HepG2 (cell line): ENCODE measurements around the gene MICOS13. TPM values are rescaled to one million over a fixed set of nuclear protein-coding genes. Genes with fewer than 3 reads are reported as not detected.

Source experiments
- ATF4 ChIP-seq, 2 experiments: fragments of 450-650 bp in 1 of 2; sonication (generic) in 1 of 2; formaldehyde crosslinking; IDR thresholded peaks; 2 replicates each; pipeline versions ENCODE4 v1.5.0 to v1.8.0; 2020 to 2022; ENCODE audit warnings: mild to moderate bottlenecking in 1 of 2, missing genetic modification reagents in 1 of 2
- BCL3 ChIP-seq: sonication (generic); formaldehyde crosslinking; IDR thresholded peaks from 2 replicates; pipeline ENCODE4 v1.5.1; 2020; ENCODE audit warnings: mild to moderate bottlenecking, missing genetic modification reagents, moderate library complexity
- GMEB2 ChIP-seq: IDR thresholded peaks from 2 replicates; pipeline ENCODE4 v1.6.1; 2016; ENCODE audit warnings: missing biosample characterization, missing genetic modification reagents, low read depth
- NFKBIZ ChIP-seq: IDR thresholded peaks from 2 replicates; pipeline ENCODE4 v1.6.1; 2018; ENCODE audit warnings: missing genetic modification reagents, missing compliant biosample characterization
- SP5 ChIP-seq: IDR thresholded peaks from 2 replicates; pipeline ENCODE4 v1.6.1; 2016; ENCODE audit warnings: low read depth, borderline replicate concordance
- TEAD2 ChIP-seq: sonication (generic); formaldehyde crosslinking; IDR thresholded peaks from 2 replicates; pipeline ENCODE4 v1.9.0; 2021; ENCODE audit warnings: missing genetic modification reagents
- XBP1 ChIP-seq: sonication (generic); formaldehyde crosslinking; IDR thresholded peaks from 2 replicates; pipeline ENCODE4 v1.5.0; 2020; ENCODE audit warnings: missing genetic modification reagents
- ZNF225 ChIP-seq: sonication (generic); formaldehyde crosslinking; IDR thresholded peaks from 2 replicates; pipeline ENCODE4 v1.4.0; 2020; ENCODE audit warnings: mild to moderate bottlenecking, missing genetic modification reagents
- ZNF264 ChIP-seq: sonication (generic); formaldehyde crosslinking; IDR thresholded peaks from 2 replicates; pipeline ENCODE4 v1.4.0; 2020; ENCODE audit warnings: missing genetic modification reagents
- ZNF407 ChIP-seq: sonication (generic); formaldehyde crosslinking; IDR thresholded peaks from one replicate; pipeline ENCODE4 v1.5.1; 2020; ENCODE audit warnings: mild to moderate bottlenecking, missing genetic modification reagents; ENCODE audit errors: not compliant biosample characterization
- ZNF558 ChIP-seq: sonication (generic); formaldehyde crosslinking; IDR thresholded peaks from 2 replicates; pipeline ENCODE4 v1.9.0; 2022; ENCODE audit warnings: mild to moderate bottlenecking, missing genetic modification reagents, borderline replicate concordance
- polyA plus RNA-seq, 8 experiments: library from polyadenylated mRNA; depleted of rRNA in 3 of 8; stranded (reverse) in 7 of 8; unstranded in 1 of 8; fragments of >200 nt; fragmentation: Illumina TruSeq in 4 of 8; extraction: Trizol in 4 of 8; gene quantifications; 2 replicates each; pipeline versions ENCODE4 v1.2.1 to v1.2.3, GENCODE V29; 2011 to 2016; ENCODE audit warnings: low read depth in 4 of 8, missing spikeins in 1 of 8, mixed read lengths in 1 of 8; ENCODE audit not compliant: insufficient read depth in 1 of 8
- total RNA-seq, 5 experiments: library from RNA; depleted of rRNA; stranded (reverse); fragments of >200 nt; fragmentation: Illumina TruSeq; extraction: Trizol; gene quantifications; 2 replicates each; pipeline ENCODE4 v1.2.3, GENCODE V29; 2016; ENCODE audit warnings: low read depth in 1 of 5
- TF ChIP-seq, protein P1 (sequence below): sonication (generic); formaldehyde crosslinking; IDR thresholded peaks from 2 replicates; pipeline ENCODE4 v1.5.0; 2020; ENCODE audit warnings: mild to moderate bottlenecking, missing genetic modification reagents

Gene MICOS13
- total and polyA plus RNA-seq, 2 of the 13 experiments (the other 11 are each of a cell fraction or from before 2014, with no cell fraction given), result 28.8 to 35.4 TPM

DNA sequence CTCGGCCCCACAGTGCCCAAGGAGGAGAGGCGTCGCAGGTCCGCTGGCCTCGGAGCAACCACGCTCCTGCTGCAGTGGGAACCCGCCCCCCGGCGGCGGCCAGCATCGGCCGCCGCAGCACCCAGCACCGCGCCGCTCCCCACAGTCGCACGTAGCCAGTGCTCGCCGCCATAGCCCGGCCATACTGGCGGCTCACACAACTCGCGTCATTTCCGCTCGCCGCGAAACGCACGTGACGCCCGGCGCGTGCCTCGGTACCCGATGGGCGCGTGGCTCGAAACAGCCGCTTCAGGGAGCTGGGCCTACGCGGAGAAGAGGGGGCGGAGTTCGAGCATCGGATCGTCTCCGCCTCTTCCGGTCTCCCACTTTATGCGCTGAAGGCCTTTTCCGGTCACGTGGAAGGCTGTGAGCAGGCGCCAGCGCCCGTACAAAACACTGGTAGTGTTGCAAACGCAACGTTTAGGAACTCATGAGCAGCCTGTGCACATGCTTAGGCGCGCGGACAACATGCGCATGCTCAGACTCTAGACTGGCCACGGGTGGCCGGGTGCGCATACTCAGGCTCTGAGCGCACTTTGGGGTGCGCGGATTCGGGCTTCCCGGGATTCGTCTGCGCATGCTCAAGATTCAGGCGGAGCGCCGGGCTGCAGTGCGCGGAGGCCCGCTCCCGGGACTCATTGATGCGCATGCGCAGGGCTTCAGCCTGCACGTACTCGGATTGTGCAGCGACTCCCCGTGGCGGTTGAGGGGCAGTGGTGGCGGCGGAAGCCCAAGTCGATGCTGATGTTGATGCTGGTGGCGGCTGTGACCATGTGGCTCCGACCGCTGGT lies 39.9 kb upstream of the MICOS13 start, which contains the start of the genes CATSPERD and LONP1 (continued):
- peak; percentile 70; the same call in 1 of the 2 replicates for TF ChIP-seq ZNF264 (CRISPR knock-in tag)
- peak in 1 of 2 experiments; percentile 85; a peak in 2 of 4 replicates for TF ChIP-seq ATF4 (CRISPR knock-in tag; IDR thresholded peaks at IDR 0.05)
- TF ChIP-seq SP5, result peak; percentile 94
- TF ChIP-seq TEAD2 (CRISPR knock-in tag), result 0 out of 2 replicates have a peak, but pooled peaks have one; percentile 20
- TF ChIP-seq GMEB2 (CRISPR knock-in tag), result peak; percentile 67
- peak; percentile 87; the same call in 1 of the 2 replicates for TF ChIP-seq XBP1
- TF ChIP-seq BCL3 (CRISPR knock-in tag), result peak; percentile 85
- TF ChIP-seq ZNF225 (CRISPR knock-in tag), result 0 out of 2 replicates have a peak, but pooled peaks have one; percentile 43
- TF ChIP-seq ZNF407 (CRISPR knock-in tag), result peak; percentile 30
- TF ChIP-seq, protein P1, sequence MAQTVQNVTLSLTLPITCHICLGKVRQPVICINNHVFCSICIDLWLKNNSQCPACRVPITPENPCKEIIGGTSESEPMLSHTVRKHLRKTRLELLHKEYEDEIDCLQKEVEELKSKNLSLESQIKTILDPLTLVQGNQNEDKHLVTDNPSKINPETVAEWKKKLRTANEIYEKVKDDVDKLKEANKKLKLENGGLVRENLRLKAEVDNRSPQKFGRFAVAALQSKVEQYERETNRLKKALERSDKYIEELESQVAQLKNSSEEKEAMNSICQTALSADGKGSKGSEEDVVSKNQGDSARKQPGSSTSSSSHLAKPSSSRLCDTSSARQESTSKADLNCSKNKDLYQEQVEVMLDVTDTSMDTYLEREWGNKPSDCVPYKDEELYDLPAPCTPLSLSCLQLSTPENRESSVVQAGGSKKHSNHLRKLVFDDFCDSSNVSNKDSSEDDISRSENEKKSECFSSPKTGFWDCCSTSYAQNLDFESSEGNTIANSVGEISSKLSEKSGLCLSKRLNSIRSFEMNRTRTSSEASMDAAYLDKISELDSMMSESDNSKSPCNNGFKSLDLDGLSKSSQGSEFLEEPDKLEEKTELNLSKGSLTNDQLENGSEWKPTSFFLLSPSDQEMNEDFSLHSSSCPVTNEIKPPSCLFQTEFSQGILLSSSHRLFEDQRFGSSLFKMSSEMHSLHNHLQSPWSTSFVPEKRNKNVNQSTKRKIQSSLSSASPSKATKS (CRISPR knock-in tag), result no peak
- TF ChIP-seq ZNF558 (CRISPR knock-in tag), result peak; percentile 94; the same call in 1 of the 2 replicates
- TF ChIP-seq NFKBIZ (CRISPR knock-in tag), result peak; percentile 39
